ENCODE data around the gene C12orf42.

C12orf42 gene

GRCh38 chr12:103303484-103303883 is 192.3 kb downstream of the C12orf42 start:
- no peak for TF ChIP-seq CTCF (IDR thresholded peaks at IDR 0.05; ENCODE audit: control insufficient read depth, insufficient read depth, low read depth, low read length, missing control alignments)
- H3K4me3 ChIP-seq (ENCODE audit: control insufficient read depth, low read depth, low read length) = no peak overlapping the region
- no peak for DNase-seq (ENCODE audit: low read depth)

- no peak overlapping the region for H3K4me3 ChIP-seq (ENCODE audit: control insufficient read depth, low read depth, low read length)
- no peak for DNase-seq (ENCODE audit: low read depth)
- no peak for TF ChIP-seq CTCF (IDR thresholded peaks at IDR 0.05; ENCODE audit: control insufficient read depth, insufficient read depth, low read depth, low read length, missing control alignments)
Measured at GRCh38 chr12:103301642-103302591, 193.9 kb downstream of the C12orf42 start.

- no peak overlapping the region for H3K4me3 ChIP-seq (ENCODE audit: control insufficient read depth, low read depth, low read length)
- DNase-seq (ENCODE audit: low read depth) = no peak
- TF ChIP-seq CTCF (IDR thresholded peaks at IDR 0.05; ENCODE audit: control insufficient read depth, insufficient read depth, low read depth, low read length, missing control alignments) = no peak
Measured at GRCh38 chr12:103288016-103288415, 207.8 kb downstream of the C12orf42 start.

- TF ChIP-seq CTCF (IDR thresholded peaks at IDR 0.05; ENCODE audit: control insufficient read depth, insufficient read depth, low read depth, low read length, missing control alignments) = no peak
- DNase-seq (ENCODE audit: low read depth) = no peak
- H3K4me3 ChIP-seq (ENCODE audit: control insufficient read depth, low read depth, low read length) = no peak overlapping the region
Measured at GRCh38 chr12:103282124-103282523, 213.6 kb downstream of the C12orf42 start.

GRCh38 chr12:103279444-103279843 is 216.3 kb downstream of the C12orf42 start:
- no peak for DNase-seq (ENCODE audit: low read depth)
- TF ChIP-seq CTCF (IDR thresholded peaks at IDR 0.05; ENCODE audit: control insufficient read depth, insufficient read depth, low read depth, low read length, missing control alignments) = no peak

GRCh38 chr12:103278329-103278728 is 217.4 kb downstream of the C12orf42 start:
- no peak overlapping the region for H3K4me3 ChIP-seq (ENCODE audit: control insufficient read depth, low read depth, low read length)
- TF ChIP-seq CTCF (IDR thresholded peaks at IDR 0.05; ENCODE audit: control insufficient read depth, insufficient read depth, low read depth, low read length, missing control alignments) = no peak
- DNase-seq (ENCODE audit: low read depth) = no peak

More at GRCh38 chr12:103279444-103279843, 216.3 kb downstream of the C12orf42 start:
- H3K4me3 ChIP-seq (ENCODE audit: control insufficient read depth, low read depth, low read length) = no peak overlapping the region
